ENCODE data around the gene PLAGL1. TPM values are rescaled to one million over a fixed set of nuclear protein-coding genes. Genes with fewer than 3 reads are reported as not detected.

PLAGL1 gene
- total and polyA plus RNA-seq, 2 donors (not counting 1 experiment from before 2014, with no cell fraction given): 23.6 to 36.0 TPM

DNA sequence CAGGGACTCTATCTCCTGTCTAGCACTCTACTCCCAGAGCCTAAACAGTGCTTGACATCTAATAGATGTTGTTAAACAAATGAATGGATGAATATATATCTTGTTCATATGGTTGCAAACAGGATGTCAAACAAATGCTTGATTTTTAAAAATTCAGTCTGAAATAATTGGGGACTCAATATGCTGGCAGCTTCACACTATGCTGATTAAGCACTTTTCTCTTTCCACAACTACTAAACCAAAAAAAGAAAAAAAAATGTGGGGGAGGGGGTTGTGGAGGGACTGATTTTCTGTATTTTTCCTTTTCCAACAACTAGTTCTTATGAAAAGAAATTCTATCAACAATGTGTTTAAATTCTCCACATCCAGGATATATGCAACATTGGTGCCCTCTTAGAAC is 44.4 kb upstream of the PLAGL1 start:
- DNase-seq (no peak), ATAC-seq (ENCODE audit: low read depth) (no peak)
- POLR2A ChIA-PET: no interaction called here
- Histone ChIP-seq H3K4me2 (replicated peaks; ENCODE audit: low read depth, low read length, poor library complexity, severe bottlenecking) (no peak overlapping the region), H3K4me1 (ENCODE audit: control insufficient read depth in 2 of 2, insufficient read depth in 2 of 2, low read length in 2 of 2) (peaks cover 10 to 17% of the 10 kb centered on the region in 2 donors), H3K79me2 (ENCODE audit: control insufficient read depth, insufficient read depth, low read length) (peaks cover 18% of the 10 kb centered on the region), H3K4me3 (ENCODE audit: control extremely low read depth in 1 of 5, extremely low read depth in 1 of 5, insufficient read depth in 1 of 5, low read depth in 2 of 5, low read length in 4 of 5) (no peak overlapping the region), H3K36me3 (replicated peaks in 1 of 2; ENCODE audit: control extremely low read depth in 1 of 2, control insufficient read depth in 1 of 2, extremely low read depth in 1 of 2, insufficient read depth in 2 of 2, low read length in 1 of 2) (no peaks in the 10 kb centered on the region), H3K27me3 (replicated peaks in 1 of 4; ENCODE audit: control extremely low read depth in 1 of 4, control insufficient read depth in 3 of 4, insufficient read depth in 4 of 4, low read length in 3 of 4) (no peaks in the 10 kb centered on the region), H3K27ac (ENCODE audit: low read length in 2 of 2) (no peak overlapping the region), H3K9me3 (ENCODE audit: control extremely low read depth in 1 of 3, control insufficient read depth in 2 of 3, insufficient read depth in 1 of 3, low read length in 2 of 3) (peaks cover 0 to 7% (median 2%) of the 10 kb centered on the region in 3 donors), H3K9ac (ENCODE audit: low read length) (no peak overlapping the region), H2AFZ (ENCODE audit: insufficient read depth, low read depth, low read length, poor library complexity, severe bottlenecking) (no peak overlapping the region), H4K20me1 (ENCODE audit: control insufficient read depth, insufficient read depth, low read length, poor library complexity, severe bottlenecking) (no peaks in the 10 kb centered on the region)
- no peak overlapping the region for H3K27ac Mint-ChIP-seq
- H3K4me1 Mint-ChIP-seq: peaks cover 26% of the 10 kb centered on the region
- intact Hi-C loops (cut with micrococcal nuclease): no loop called here
- no peaks in the 10 kb centered on the region for H3K9me3 Mint-ChIP-seq (ENCODE audit: insufficient read depth)
- no peak overlapping the region for H3K4me3 Mint-ChIP-seq
- TF ChIP-seq EZH2 (IDR thresholded peaks at IDR 0.05; ENCODE audit: borderline replicate concordance, insufficient read depth, low read depth, low read length, poor library complexity, severe bottlenecking): no peak
- TF ChIP-seq, protein P1, sequence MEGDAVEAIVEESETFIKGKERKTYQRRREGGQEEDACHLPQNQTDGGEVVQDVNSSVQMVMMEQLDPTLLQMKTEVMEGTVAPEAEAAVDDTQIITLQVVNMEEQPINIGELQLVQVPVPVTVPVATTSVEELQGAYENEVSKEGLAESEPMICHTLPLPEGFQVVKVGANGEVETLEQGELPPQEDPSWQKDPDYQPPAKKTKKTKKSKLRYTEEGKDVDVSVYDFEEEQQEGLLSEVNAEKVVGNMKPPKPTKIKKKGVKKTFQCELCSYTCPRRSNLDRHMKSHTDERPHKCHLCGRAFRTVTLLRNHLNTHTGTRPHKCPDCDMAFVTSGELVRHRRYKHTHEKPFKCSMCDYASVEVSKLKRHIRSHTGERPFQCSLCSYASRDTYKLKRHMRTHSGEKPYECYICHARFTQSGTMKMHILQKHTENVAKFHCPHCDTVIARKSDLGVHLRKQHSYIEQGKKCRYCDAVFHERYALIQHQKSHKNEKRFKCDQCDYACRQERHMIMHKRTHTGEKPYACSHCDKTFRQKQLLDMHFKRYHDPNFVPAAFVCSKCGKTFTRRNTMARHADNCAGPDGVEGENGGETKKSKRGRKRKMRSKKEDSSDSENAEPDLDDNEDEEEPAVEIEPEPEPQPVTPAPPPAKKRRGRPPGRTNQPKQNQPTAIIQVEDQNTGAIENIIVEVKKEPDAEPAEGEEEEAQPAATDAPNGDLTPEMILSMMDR (IDR thresholded peaks at IDR 0.05): no peak
- H3K27me3 Mint-ChIP-seq: no peaks in the 10 kb centered on the region
- CTCF ChIA-PET: interaction anchor here (0.7 kb wide), 1 partner anchor 37 kb away, joined by 3 read pairs; no protein-coding TSS in a partner anchor

DNA sequence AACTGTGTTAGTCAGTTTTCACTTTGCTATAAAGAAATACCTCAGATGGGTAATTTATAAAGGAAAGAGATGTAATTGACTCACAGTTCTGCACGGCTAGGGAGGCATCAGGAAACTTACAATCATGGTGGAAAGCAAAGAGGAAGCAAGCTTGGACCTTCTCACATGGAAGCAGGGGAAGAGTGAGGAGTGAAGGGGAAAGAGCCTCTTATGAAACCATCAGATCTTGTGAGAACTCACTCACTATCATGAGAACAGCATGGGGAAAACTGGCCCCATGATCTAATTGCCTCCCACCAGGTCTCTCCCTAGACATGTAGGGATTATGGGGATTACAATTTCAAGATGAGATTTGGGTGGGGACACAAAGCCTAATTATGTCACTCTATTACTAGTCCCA is 41.3 kb upstream of the PLAGL1 start:
- Histone ChIP-seq H3K4me2 (replicated peaks; ENCODE audit: low read depth, low read length, poor library complexity, severe bottlenecking) (no peak overlapping the region), H4K20me1 (ENCODE audit: control insufficient read depth, insufficient read depth, low read length, poor library complexity, severe bottlenecking) (no peaks in the 10 kb centered on the region), H3K79me2 (ENCODE audit: control insufficient read depth, insufficient read depth, low read length) (peaks cover 18% of the 10 kb centered on the region), H3K4me3 (ENCODE audit: control extremely low read depth in 1 of 5, extremely low read depth in 1 of 5, insufficient read depth in 1 of 5, low read depth in 2 of 5, low read length in 4 of 5) (no peak overlapping the region), H3K9me3 (ENCODE audit: control extremely low read depth in 1 of 3, control insufficient read depth in 2 of 3, insufficient read depth in 1 of 3, low read length in 2 of 3) (peaks cover 0 to 14% (median 2%) of the 10 kb centered on the region in 3 donors), H3K4me1 (ENCODE audit: control insufficient read depth in 2 of 2, insufficient read depth in 2 of 2, low read length in 2 of 2) (peaks cover 0 to under 1% of the 10 kb centered on the region in 2 donors), H3K36me3 (replicated peaks in 1 of 2; ENCODE audit: control extremely low read depth in 1 of 2, control insufficient read depth in 1 of 2, extremely low read depth in 1 of 2, insufficient read depth in 2 of 2, low read length in 1 of 2) (no peaks in the 10 kb centered on the region), H2AFZ (ENCODE audit: insufficient read depth, low read depth, low read length, poor library complexity, severe bottlenecking) (no peak overlapping the region), H3K27ac (ENCODE audit: low read length in 2 of 2) (no peak overlapping the region), H3K9ac (ENCODE audit: low read length) (no peak overlapping the region), H3K27me3 (replicated peaks in 1 of 4; ENCODE audit: control extremely low read depth in 1 of 4, control insufficient read depth in 3 of 4, insufficient read depth in 4 of 4, low read length in 3 of 4) (no peaks in the 10 kb centered on the region)
- Mint-ChIP-seq H3K27ac (no peak overlapping the region), H3K9me3 (ENCODE audit: insufficient read depth) (no peaks in the 10 kb centered on the region), H3K4me1 (peaks cover 5% of the 10 kb centered on the region), H3K4me3 (no peak overlapping the region), H3K27me3 (no peaks in the 10 kb centered on the region)
- ChIA-PET CTCF (no interaction called here), POLR2A (no interaction called here)
- ATAC-seq (ENCODE audit: low read depth): no peak
- WGBS (ENCODE audit: insufficient coverage): no CpG with 5 or more reads among the region's 1 CpG
- no peak for DNase-seq
- intact Hi-C loops (cut with micrococcal nuclease): no loop called here
- TF ChIP-seq, protein P1 (IDR thresholded peaks at IDR 0.05): no peak
- no peak for TF ChIP-seq EZH2 (IDR thresholded peaks at IDR 0.05; ENCODE audit: borderline replicate concordance, insufficient read depth, low read depth, low read length, poor library complexity, severe bottlenecking)
